ENCODE measurements around the gene DDX6. TPM values are rescaled to one million over a fixed set of nuclear protein-coding genes. Genes with fewer than 3 reads are reported as not detected.

The DDX6 gene
- total and polyA plus RNA-seq, 9 of the 15 experiments (the other 6 are each of a cell fraction or from before 2014, with no cell fraction given) = 10.0 to 102 (median 58.2) TPM

GRCh38 chr11:118790357-118791110, 430 bp downstream of the DDX6 start (continued):
- TF ChIP-seq HLTF (IDR thresholded peaks at IDR 0.05) = peak; percentile 74; the same call in 1 of the 2 replicates
- TF ChIP-seq NELFE (IDR thresholded peaks at IDR 0.05; ENCODE audit: insufficient read depth, insufficient read length) = no peak
- TF ChIP-seq, protein P1, sequence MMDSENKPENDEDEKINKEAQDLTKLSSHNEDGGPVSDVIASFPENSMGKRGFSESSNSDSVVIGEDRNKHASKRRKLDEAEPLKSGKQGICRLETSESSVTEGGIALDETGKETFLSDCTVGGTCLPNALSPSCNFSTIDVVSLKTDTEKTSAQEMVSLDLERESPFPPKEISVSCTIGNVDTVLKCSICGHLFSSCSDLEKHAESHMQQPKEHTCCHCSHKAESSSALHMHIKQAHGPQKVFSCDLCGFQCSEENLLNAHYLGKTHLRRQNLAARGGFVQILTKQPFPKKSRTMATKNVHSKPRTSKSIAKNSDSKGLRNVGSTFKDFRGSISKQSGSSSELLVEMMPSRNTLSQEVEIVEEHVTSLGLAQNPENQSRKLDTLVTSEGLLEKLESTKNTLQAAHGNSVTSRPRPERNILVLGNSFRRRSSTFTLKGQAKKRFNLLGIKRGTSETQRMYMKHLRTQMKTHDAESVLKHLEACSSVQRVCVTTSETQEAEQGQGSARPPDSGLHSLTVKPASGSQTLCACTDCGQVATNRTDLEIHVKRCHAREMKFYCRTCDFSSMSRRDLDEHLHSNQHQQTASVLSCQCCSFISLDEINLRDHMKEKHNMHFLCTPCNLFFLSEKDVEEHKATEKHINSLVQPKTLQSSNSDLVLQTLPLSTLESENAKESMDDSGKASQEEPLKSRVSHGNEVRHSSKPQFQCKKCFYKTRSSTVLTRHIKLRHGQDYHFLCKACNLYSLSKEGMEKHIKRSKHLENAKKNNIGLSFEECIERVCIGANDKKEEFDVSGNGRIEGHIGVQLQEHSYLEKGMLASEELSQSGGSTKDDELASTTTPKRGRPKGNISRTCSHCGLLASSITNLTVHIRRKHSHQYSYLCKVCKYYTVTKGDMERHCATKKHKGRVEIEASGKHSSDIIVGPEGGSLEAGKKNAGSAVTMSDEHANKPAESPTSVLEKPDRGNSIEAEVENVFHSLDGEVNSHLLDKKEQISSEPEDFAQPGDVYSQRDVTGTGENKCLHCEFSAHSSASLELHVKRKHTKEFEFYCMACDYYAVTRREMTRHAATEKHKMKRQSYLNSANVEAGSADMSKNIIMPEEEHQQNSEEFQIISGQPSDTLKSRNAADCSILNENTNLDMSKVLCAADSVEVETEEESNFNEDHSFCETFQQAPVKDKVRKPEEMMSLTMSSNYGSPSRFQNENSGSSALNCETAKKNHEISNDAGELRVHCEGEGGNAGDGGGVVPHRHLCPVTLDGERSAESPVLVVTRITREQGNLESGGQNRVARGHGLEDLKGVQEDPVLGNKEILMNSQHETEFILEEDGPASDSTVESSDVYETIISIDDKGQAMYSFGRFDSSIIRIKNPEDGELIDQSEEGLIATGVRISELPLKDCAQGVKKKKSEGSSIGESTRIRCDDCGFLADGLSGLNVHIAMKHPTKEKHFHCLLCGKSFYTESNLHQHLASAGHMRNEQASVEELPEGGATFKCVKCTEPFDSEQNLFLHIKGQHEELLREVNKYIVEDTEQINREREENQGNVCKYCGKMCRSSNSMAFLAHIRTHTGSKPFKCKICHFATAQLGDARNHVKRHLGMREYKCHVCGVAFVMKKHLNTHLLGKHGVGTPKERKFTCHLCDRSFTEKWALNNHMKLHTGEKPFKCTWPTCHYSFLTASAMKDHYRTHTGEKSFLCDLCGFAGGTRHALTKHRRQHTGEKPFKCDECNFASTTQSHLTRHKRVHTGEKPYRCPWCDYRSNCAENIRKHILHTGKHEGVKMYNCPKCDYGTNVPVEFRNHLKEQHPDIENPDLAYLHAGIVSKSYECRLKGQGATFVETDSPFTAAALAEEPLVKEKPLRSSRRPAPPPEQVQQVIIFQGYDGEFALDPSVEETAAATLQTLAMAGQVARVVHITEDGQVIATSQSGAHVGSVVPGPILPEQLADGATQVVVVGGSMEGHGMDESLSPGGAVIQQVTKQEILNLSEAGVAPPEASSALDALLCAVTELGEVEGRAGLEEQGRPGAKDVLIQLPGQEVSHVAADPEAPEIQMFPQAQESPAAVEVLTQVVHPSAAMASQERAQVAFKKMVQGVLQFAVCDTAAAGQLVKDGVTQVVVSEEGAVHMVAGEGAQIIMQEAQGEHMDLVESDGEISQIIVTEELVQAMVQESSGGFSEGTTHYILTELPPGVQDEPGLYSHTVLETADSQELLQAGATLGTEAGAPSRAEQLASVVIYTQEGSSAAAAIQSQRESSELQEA (IDR thresholded peaks at IDR 0.05; ENCODE audit: low read depth) = no peak
- TF ChIP-seq HES1 (IDR thresholded peaks at IDR 0.05; ENCODE audit: low read depth) = no peak
- no peak for TF ChIP-seq RBM14 (IDR thresholded peaks at IDR 0.05; ENCODE audit: borderline replicate concordance, insufficient read depth, low read depth, low read length)
- no peak for TF ChIP-seq PRDM10 (IDR thresholded peaks at IDR 0.05; ENCODE audit: partially characterized antibody)
- no peak for TF ChIP-seq FOXO4 (CRISPR knock-in tag; IDR thresholded peaks at IDR 0.05)
- TF ChIP-seq IRF1 (CRISPR knock-in tag; IDR thresholded peaks at IDR 0.05; ENCODE audit: borderline replicate concordance) = no peak
- no peak for TF ChIP-seq ETS2 (tag; IDR thresholded peaks at IDR 0.05; ENCODE audit: borderline replicate concordance, poor library complexity, severe bottlenecking)
- no peak for TF ChIP-seq ARNT (IDR thresholded peaks at IDR 0.05)
- TF ChIP-seq RCOR1 (IDR thresholded peaks at IDR 0.05; ENCODE audit: borderline replicate concordance in 1 of 2, low read depth in 2 of 2, low read length in 2 of 2) = no peak

Measured in K562 (cell line).